Ishikawa (cell line): Measurements from ENCODE around the gene USP20.

ENCODE experiments used
- CEBPB ChIP-seq: IDR thresholded peaks from 2 replicates; pipeline ENCODE4 v1.6.1; 2012
- CREB1 ChIP-seq: IDR thresholded peaks from 2 replicates; pipeline ENCODE4 v1.6.1; 2012; ENCODE audit warnings: low read depth
- EP300 ChIP-seq: IDR thresholded peaks from 2 replicates; pipeline ENCODE4 v1.6.1; 2012; ENCODE audit warnings: borderline replicate concordance
- FOXM1 ChIP-seq: IDR thresholded peaks from 2 replicates; pipeline ENCODE4 v1.6.1; 2012; ENCODE audit warnings: low read depth, borderline replicate concordance
- TAF1 ChIP-seq: IDR thresholded peaks from 2 replicates; pipeline ENCODE4 v1.6.1; 2012; ENCODE audit warnings: low read depth, mild to moderate bottlenecking
- TCF12 ChIP-seq: IDR thresholded peaks from 2 replicates; pipeline ENCODE4 v1.6.1; 2012; ENCODE audit warnings: low read depth
- TF ChIP-seq, protein P1 (sequence below): IDR thresholded peaks from 2 replicates; pipeline ENCODE4 v1.6.1; 2012

DNA sequence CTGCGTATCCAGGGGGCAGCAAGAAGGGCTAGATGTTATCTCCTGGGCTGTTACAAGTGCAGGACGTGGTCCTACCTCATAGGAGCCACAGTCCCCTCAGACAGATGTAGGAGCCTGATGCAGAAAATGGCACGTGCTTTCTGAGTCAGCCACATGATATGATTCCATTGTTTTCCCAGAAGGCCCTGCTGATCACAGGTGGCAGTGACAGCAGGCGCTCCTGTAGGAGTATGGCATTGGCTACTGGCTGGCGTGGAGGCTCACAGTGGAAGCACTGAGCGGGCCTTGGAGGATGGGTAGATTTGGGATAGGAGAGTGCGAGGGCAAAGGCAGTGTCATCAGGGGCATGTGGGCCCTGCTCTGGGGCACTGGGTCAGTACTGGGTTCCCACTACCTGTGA, 21.9 kb downstream of the USP20 start:
- TF ChIP-seq, protein P1, sequence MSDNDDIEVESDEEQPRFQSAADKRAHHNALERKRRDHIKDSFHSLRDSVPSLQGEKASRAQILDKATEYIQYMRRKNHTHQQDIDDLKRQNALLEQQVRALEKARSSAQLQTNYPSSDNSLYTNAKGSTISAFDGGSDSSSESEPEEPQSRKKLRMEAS: no peak
- TF ChIP-seq TAF1 (no peak), EP300 (no peak), FOXM1 (no peak), TCF12 (no peak), CEBPB (no peak), CREB1 (no peak)
